Uterus (tissue), 2 donors: ENCODE measurements around the gene EHBP1L1.

ENCODE experiments used
- CTCF ChIP-seq, 4 experiments: fragments of 200-600 bp in 2 of 4; fragments of 450-650 bp in 2 of 4; sonication (generic) in 2 of 4; IDR thresholded peaks; one replicate each; pipeline ENCODE4 v1.5.1; 2016 to 2019; ENCODE audit warnings: antibody characterized with exemption in 4 of 4, mild to moderate bottlenecking in 2 of 4, moderate library complexity in 1 of 4
- POLR2A ChIP-seq, 2 donors: fragments of 450-650 bp; IDR thresholded peaks; one replicate each; pipeline ENCODE4 v1.6.1; 2016; ENCODE audit warnings: antibody characterized with exemption in 2 of 2, mild to moderate bottlenecking in 1 of 2, moderate library complexity in 1 of 2

- TF ChIP-seq CTCF (IDR thresholded peaks at IDR 0.05) = no peak
- TF ChIP-seq POLR2A (IDR thresholded peaks at IDR 0.05) = no peak
These were observed 61.2 kb downstream of the EHBP1L1 start for GRCh38 chr11:65637032-65637557.
